Activated CD8-positive, alpha-beta memory T cell treated with anti-CD3 and anti-CD28 coated beads for 36 hours (primary cell): ENCODE data around the gene GOLGB1. TPM values are rescaled to one million over a fixed set of nuclear protein-coding genes. Genes with fewer than 3 reads are reported as not detected.

ENCODE experiments used
- CTCF ChIA-PET: fragments of 350-600 bp; sonication (Branson Sonifier 250); formaldehyde crosslinking; loops from one replicate; lab custom pipeline; 2021; ENCODE audit warnings: antibody characterized with exemption; lab: Charles Lee
- POLR2A ChIA-PET: fragments of 350-600 bp; sonication (Branson Sonifier 250); formaldehyde crosslinking; loops from one replicate; lab custom pipeline; 2021; ENCODE audit warnings: antibody characterized with exemption; lab: Charles Lee
- total RNA-seq, 2 experiments: library from RNA; stranded (reverse); gene quantifications; one replicate each; pipeline ENCODE4 v1.2.3, GENCODE V29; 2021

The GOLGB1 gene
- total RNA-seq, 2 experiments from 2014 or later, result 13.3 to 15.3 TPM

DNA sequence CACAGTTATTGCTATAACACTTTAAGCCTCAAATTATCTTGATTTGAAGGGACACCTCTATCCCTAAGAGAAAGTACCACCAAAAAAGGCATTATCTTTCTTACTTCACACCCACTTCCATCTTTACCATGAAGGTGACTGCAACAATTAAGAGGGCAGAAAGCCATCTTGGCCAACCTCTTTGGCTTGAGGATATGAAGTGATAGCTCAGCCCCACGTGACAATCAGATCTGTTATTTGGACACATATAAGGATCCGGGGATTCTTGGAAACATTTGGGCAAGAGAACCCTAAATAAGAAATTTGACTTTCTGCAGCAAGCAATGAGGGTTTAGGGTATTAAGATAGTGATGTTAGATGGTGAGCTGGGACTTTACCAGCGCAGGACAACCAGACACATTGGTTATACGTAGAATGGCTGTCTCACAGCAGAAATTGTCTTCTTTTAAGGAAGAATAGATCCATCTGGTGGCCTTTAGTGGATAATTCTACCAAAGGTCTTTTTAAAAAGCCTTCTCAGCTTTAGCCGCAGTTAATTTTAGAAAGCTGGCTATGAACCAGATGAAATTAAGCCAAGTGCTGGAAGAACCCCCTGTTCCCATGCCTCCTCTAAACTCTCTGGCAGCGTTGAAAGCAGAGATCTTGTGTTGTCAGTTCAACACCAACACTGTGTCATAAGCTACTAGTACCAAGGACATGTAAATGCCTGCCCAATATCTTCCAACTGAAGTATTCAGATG lies 101.2 kb downstream of the GOLGB1 start:
- CTCF ChIA-PET, result no interaction called here
- POLR2A ChIA-PET, result no interaction called here

- CTCF ChIA-PET, result no interaction called here
- POLR2A ChIA-PET, result no interaction called here
Measured at GRCh38 chr3:121645054-121645453, 104.5 kb downstream of the GOLGB1 start.

DNA sequence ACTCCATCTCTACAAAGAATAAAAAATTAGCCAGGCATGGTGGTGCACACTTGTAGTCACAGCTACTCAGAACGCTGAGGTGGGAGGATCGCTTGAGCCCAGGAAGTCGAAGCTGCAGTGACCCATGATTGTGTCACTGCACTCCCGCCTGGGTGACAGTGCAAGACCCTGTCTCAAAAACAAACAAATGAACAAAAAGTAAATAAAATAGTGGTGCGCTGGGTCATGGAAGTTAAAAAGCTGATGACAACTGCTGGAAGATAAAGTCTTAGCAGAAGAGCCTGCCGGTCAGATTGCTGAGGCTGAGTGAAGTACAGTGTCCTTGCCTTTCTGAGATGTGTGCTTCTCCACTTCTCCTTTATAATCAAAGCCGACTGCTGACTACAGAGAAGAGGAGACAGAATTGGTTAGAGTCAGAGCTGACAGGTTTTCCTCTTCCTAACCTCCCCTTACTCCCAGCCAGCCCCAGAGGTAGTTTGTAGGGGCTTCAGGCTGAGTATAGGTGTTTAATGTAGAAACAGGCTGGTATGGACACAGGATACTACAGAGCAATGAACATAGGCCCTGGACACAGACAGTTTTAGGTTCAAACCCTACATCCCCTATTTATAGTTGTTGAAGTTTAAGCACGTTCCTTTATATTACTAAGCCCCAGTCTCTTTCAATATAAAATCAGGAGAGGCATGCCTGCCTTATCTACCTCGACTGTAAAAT lies 106.8 kb downstream of the GOLGB1 start:
- CTCF ChIA-PET, result no interaction called here
- POLR2A ChIA-PET, result no interaction called here

DNA sequence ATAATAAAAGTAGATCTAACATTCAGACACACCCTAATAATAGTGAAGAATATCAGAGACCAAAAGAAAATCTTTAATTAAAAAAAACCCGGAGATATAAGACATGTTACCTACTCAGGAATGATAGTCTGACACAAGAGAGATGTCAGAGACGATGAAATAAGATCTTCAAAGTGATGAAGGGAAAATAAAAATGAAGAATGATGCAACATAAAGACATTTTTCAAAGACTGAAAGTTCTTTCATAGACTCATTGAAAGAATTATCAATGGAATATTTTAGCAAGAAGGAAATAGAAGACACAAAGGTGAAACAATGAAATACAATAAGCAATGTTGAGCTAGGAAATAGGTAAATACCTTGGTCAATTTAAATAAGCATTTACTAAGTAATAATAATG lies 108.4 kb downstream of the GOLGB1 start:
- ChIA-PET CTCF (no interaction called here), POLR2A (no interaction called here)

DNA sequence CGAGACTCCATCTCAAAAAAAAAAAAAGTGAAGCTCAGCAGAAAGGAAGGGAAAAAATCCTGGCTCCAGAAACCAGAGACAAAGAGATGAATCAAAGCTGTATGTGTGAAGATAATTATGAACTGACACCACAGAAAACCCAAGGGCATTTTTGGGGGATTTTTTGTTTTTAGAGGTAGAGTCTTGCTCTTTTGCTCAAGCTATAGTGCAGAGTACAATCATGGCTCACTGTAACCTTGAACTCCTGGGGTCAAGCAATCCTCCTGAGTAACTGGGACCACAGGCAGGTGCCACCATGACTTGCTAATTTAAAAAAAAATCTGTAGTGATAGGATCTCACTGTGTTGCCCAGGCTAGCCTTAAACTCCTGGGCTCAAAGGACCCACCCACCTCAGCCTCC lies 111.6 kb downstream of the GOLGB1 start:
- ChIA-PET CTCF (no interaction called here), POLR2A (no interaction called here)

- POLR2A ChIA-PET, result no interaction called here
- CTCF ChIA-PET, result no interaction called here
Measured at GRCh38 chr3:121630355-121630754, 119.2 kb downstream of the GOLGB1 start.

GRCh38 chr3:121629601-121630000 lies 119.9 kb downstream of the GOLGB1 start:
- POLR2A ChIA-PET, result no interaction called here

GRCh38 chr3:121627622-121628021 lies 121.9 kb downstream of the GOLGB1 start:
- POLR2A ChIA-PET, result no interaction called here
- CTCF ChIA-PET, result no interaction called here

More at GRCh38 chr3:121629601-121630000, 119.9 kb downstream of the GOLGB1 start:
- CTCF ChIA-PET, result no interaction called here

DNA sequence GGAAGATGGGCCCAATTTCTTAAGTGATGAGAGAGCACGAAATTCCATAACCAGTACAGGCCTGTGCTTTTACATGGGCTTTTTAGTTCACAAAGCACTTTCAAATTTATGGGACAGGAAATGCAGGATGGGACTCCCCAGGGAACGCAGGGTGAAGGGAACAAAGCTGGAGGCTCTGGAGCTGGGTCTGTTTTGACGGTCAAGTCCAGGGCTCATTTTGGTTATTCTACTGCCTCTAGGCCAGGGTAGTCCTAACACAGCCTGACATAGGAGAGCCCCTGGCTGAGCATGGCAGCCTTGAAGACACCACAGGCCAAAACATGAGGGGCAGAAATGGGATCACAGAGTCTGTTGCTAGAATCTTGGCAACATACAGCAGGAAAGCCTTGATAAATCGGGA lies 122.3 kb downstream of the GOLGB1 start:
- CTCF ChIA-PET, result no interaction called here
- POLR2A ChIA-PET, result no interaction called here

DNA sequence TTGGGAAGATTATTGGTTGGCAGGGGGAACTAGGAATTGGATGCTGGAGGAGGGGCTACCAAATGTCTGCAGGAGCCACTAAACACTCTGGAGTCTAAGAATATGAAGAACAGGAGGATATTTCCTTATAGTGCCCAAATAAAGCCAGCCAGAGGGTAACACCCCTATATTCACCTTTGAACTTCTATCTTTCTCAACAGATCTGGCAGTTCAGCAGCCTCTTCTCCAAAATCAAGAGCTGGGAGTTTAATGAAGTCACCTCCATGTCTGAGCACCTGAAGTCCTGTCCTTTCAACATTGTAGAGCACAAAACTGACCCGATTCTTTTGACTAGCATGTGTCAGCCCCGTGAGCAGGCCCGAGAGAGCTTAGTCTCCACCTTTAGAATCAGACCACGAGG lies 123.0 kb downstream of the GOLGB1 start:
- ChIA-PET POLR2A (no interaction called here), CTCF (no interaction called here)

GRCh38 chr3:121624147-121624899 lies 125.2 kb downstream of the GOLGB1 start:
- POLR2A ChIA-PET, result no interaction called here
- CTCF ChIA-PET, result interaction anchor here (0.7 kb wide), 1 partner anchor 15 kb away, joined by 3 read pairs; no protein-coding TSS in a partner anchor

GRCh38 chr3:121621491-121621890 lies 128.1 kb downstream of the GOLGB1 start:
- POLR2A ChIA-PET, result no interaction called here
- CTCF ChIA-PET, result no interaction called here

DNA sequence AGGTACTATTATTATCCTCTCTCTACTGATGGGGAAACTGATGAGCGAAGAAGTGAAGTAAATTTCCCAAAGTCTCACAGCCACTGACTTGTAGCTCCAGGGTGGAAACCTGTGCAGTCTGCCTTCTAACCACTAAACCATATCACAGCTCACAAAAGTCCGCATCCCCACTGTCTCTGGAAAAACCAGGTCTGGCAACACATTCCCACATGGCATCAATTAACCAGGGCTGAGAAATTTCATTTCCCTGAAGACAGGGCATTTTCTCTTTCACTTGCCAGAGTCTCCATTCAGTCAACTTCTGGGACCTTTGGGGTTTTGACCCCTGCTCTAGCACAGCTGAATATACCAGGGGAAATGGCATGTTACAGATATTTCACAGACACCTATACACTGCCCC lies 129.8 kb downstream of the GOLGB1 start:
- ChIA-PET POLR2A (no interaction called here), CTCF (no interaction called here)

Other genes starting within 250 kb of the GOLGB1 start
- 10 to 100 TPM; 19.4 to 19.8 TPM for gene POLQ, start 203.8 kb downstream of the GOLGB1 start, total RNA-seq
- gene ARGFX, start 181.8 kb downstream of the GOLGB1 start, total RNA-seq, result not detected
- gene FBXO40, start 156.4 kb downstream of the GOLGB1 start, total RNA-seq, result not detected
- gene HCLS1, start 88.8 kb downstream of the GOLGB1 start, total RNA-seq, result 100 to 1,000 TPM; 182 to 194 TPM
- 10 to 100 TPM; 28.4 to 31.6 TPM for gene IQCB1, start 85.3 kb upstream of the GOLGB1 start, total RNA-seq
- gene EAF2, start 85.5 kb upstream of the GOLGB1 start, total RNA-seq, result 10 to 100 TPM; 10.3 to 11.2 TPM
- 1 to 10 TPM in 1 of 2 experiments, under 1 TPM in 1; 0.84 to 1.4 TPM for gene SLC15A2, start 144.7 kb upstream of the GOLGB1 start, total RNA-seq